ES-I3 (cell line): Measurements from ENCODE around the gene MVK.

Experiments
- H3K36me3 ChIP-seq: 2 replicates; pipeline ENCODE4 v1.6.1; 2013; ENCODE audit warnings: mild to moderate bottlenecking, low read length, control low read depth, moderate library complexity; ENCODE audit not compliant: insufficient read depth
- H3K4me1 ChIP-seq: 2 replicates; pipeline ENCODE4 v1.6.1; 2013; ENCODE audit warnings: mild to moderate bottlenecking, control low read depth, low read length; ENCODE audit not compliant: insufficient read depth
- H3K9ac ChIP-seq: 2 replicates; pipeline ENCODE4 v1.6.1; 2013; ENCODE audit warnings: low read depth, mild to moderate bottlenecking, low read length, moderate library complexity
- H3K9me3 ChIP-seq: 2 replicates; pipeline ENCODE4 v1.6.1; 2013; ENCODE audit warnings: mild to moderate bottlenecking, low read length, moderate library complexity; ENCODE audit not compliant: control insufficient read depth, insufficient read depth

The MVK gene

DNA sequence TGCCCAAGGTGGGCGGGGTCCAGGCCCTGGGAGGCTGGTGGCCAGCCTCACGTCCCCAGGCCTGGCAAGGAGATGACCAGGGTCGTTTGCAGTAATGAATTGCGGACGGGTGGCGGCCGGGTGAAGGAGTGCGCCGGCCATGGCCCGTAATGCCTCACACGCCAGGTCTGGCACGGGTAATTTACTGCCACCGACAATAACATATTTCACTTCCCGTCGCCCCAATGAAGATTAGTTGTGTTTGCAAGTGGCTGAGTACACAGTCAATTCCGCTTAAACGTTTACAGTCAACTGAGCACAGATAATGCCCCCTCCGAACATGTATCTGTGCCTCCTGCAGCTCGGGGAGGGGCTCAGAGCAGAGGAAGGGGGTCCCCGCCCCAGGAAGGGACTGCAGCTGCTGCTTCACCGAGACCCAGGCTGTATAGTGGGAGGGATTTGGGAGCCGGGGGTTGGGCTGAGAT, 48.3 kb downstream of the MVK start:
- Histone ChIP-seq H3K4me1 (peaks cover 8% of the 10 kb centered on the region; the same call in 1 of the 2 replicates), H3K9ac (no peak overlapping the region), H3K36me3 (no peaks in the 10 kb centered on the region), H3K9me3 (no peaks in the 10 kb centered on the region)

GRCh38 chr12:109624467-109624866, 50.9 kb downstream of the MVK start:
- H3K36me3 ChIP-seq, result no peaks in the 10 kb centered on the region
- no peak overlapping the region for H3K9ac ChIP-seq
- no peaks in the 10 kb centered on the region for H3K9me3 ChIP-seq
- peaks cover 8% of the 10 kb centered on the region; the same call in 1 of the 2 replicates for H3K4me1 ChIP-seq

GRCh38 chr12:109625131-109625559, 51.6 kb downstream of the MVK start:
- Histone ChIP-seq H3K9ac (no peak overlapping the region), H3K36me3 (no peaks in the 10 kb centered on the region), H3K4me1 (peaks cover 8% of the 10 kb centered on the region; the same call in 1 of the 2 replicates), H3K9me3 (no peaks in the 10 kb centered on the region)

GRCh38 chr12:109625749-109626377, 52.3 kb downstream of the MVK start:
- peaks cover 8% of the 10 kb centered on the region; the same call in 1 of the 2 replicates for H3K4me1 ChIP-seq
- H3K9me3 ChIP-seq, result no peaks in the 10 kb centered on the region
- no peaks in the 10 kb centered on the region for H3K36me3 ChIP-seq
- H3K9ac ChIP-seq, result no peak overlapping the region

DNA sequence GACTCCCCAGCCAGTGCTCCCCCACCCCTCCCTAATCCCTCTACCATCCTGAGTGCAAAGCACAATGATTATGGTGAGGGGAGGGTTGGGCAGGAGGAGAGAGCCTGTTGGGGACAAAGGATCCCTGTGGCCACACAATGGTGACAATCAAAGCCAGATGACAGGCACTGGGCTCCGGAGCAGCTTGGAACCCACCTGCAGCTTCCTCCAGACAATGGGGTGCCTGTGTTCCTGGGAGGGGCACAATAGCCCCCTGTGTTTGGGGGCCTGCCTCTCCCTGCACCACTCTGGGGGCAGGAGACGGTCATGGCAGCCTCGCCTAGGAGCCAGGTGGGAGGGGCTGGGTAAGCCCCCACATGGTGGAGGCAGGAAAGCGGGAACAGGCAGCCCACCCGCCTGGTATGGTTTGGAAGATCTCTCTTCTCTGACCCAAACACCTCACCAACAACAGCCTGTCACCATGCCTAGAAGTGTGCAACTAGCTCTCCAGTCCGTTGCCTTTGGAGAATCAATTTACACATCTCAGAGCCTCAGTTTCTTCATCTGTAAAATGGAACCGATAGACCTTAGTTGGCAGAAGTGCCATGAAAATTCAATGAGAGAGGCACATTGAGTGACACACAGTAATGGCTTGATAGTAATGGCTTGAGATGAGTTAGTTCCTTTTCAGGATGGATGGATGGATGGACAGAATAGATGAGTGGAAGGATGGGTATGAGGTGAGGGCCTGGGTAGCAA, 53.0 kb downstream of the MVK start:
- no peak overlapping the region for H3K9ac ChIP-seq
- H3K36me3 ChIP-seq, result no peaks in the 10 kb centered on the region

DNA sequence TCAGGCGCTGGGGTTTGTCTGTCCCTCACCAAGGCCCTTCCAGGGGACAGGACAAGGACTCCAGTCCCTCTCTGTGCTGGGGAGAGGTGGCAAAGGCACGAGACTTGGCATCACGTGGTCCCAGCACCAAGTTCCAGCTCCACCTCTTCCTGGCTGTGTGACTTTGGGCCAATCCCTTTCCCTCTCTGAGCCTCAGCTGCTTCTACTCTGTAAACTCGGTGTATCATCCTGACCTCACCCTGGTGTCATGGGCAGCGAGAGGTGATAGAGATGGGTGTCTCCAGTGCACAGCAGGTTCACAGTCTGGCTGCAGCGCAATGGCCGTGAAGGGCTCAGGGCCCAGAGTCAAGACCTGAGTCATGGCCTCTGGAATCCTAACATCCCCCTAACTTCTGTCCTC, 54.0 kb downstream of the MVK start:
- Histone ChIP-seq H3K36me3 (no peaks in the 10 kb centered on the region), H3K9ac (no peak overlapping the region), H3K4me1 (peaks cover 5% of the 10 kb centered on the region; the same call in 1 of the 2 replicates), H3K9me3 (no peaks in the 10 kb centered on the region)

More for the DNA sequence above, 53.0 kb downstream of the MVK start:
- no peaks in the 10 kb centered on the region for H3K9me3 ChIP-seq
- H3K4me1 ChIP-seq, result peaks cover 11% of the 10 kb centered on the region; the same call in 1 of the 2 replicates

DNA sequence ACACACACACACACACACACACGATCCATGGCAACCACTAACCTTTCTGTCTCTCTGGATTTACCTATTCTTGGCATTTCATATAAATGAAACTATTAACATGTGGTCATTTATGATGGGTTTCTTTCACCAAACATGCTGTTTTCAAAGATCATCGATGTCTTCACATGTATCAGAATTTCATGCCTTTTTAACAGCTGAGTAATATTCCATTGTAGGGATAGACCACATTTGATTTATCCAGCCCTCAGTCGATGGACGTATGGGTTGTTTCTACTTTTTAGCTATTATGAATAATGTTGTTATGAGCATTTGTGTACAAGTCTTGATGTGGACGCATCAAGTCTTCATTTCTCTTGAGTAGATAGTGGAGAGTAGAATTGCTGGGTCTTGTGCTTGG, 56.5 kb downstream of the MVK start:
- H3K9ac ChIP-seq, result no peak overlapping the region
- no peaks in the 10 kb centered on the region for H3K9me3 ChIP-seq

GRCh38 chr12:109630815-109631214, 57.2 kb downstream of the MVK start:
- Histone ChIP-seq H3K36me3 (no peaks in the 10 kb centered on the region), H3K4me1 (peaks cover 3% of the 10 kb centered on the region; the same call in 1 of the 2 replicates), H3K9ac (no peak overlapping the region), H3K9me3 (no peaks in the 10 kb centered on the region)

More for the DNA sequence above, 56.5 kb downstream of the MVK start:
- Histone ChIP-seq H3K4me1 (peaks cover 3% of the 10 kb centered on the region; the same call in 1 of the 2 replicates), H3K36me3 (no peaks in the 10 kb centered on the region)

DNA sequence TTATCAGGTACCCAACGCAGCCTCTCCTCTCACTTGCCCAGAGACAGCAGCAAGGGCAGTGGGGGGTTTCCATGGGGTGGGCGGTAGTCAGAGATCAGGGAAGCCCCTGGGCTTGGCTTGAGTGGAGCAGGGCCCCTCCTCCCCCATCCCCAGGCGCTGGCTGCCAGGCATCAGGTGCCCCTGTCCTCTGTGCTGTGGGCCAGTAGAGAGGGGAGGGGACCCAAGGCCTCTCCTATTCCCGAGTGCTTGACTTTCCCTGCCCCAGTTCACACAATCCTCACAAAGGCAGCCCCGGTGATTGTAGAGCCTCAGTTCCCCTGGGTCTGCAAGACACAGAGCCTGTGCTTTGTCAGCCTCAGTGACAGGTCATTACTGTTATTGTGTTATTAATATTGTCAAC, 57.7 kb downstream of the MVK start:
- H3K4me1 ChIP-seq, result peaks cover 3% of the 10 kb centered on the region; the same call in 1 of the 2 replicates
- no peak overlapping the region for H3K9ac ChIP-seq
- H3K36me3 ChIP-seq, result no peaks in the 10 kb centered on the region

GRCh38 chr12:109631751-109632150, 58.2 kb downstream of the MVK start:
- no peaks in the 10 kb centered on the region for H3K36me3 ChIP-seq
- no peak overlapping the region for H3K9ac ChIP-seq
- H3K4me1 ChIP-seq, result peaks cover 3% of the 10 kb centered on the region; the same call in 1 of the 2 replicates
- H3K9me3 ChIP-seq, result no peaks in the 10 kb centered on the region

More for the DNA sequence above, 57.7 kb downstream of the MVK start:
- no peaks in the 10 kb centered on the region for H3K9me3 ChIP-seq

GRCh38 chr12:109632342-109632741, 58.7 kb downstream of the MVK start:
- Histone ChIP-seq H3K9ac (no peak overlapping the region), H3K36me3 (no peaks in the 10 kb centered on the region), H3K4me1 (peaks cover 3% of the 10 kb centered on the region; the same call in 1 of the 2 replicates), H3K9me3 (no peaks in the 10 kb centered on the region)

GRCh38 chr12:109635717-109636116, 62.1 kb downstream of the MVK start:
- peaks cover 3% of the 10 kb centered on the region; the same call in 1 of the 2 replicates for H3K4me1 ChIP-seq
- H3K36me3 ChIP-seq, result no peaks in the 10 kb centered on the region
- no peaks in the 10 kb centered on the region for H3K9me3 ChIP-seq
- no peak overlapping the region for H3K9ac ChIP-seq

DNA sequence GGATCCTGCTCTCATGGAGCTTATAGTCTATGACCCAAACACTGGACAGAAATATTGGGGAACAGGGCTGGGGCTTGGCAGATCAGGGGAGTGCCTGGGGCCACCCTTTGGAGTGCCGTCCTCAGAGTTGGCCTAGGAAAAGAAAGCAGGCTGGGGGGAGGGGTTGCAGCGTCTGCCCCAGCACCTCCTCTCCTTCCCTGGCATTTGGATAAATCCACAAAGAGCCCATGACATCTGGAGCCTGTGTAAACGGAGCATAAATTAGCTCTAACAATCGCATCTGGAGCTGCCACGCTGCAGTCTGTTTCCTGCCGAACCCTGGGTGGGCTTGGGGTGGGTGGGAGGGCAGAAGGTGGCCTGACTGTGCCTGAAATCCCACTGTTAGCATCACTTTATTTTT, 63.8 kb downstream of the MVK start:
- no peak overlapping the region for H3K9ac ChIP-seq
- no peaks in the 10 kb centered on the region for H3K36me3 ChIP-seq
- H3K4me1 ChIP-seq, result no peaks in the 10 kb centered on the region
- no peaks in the 10 kb centered on the region for H3K9me3 ChIP-seq

- Histone ChIP-seq H3K36me3 (no peaks in the 10 kb centered on the region), H3K4me1 (no peaks in the 10 kb centered on the region), H3K9ac (no peak overlapping the region), H3K9me3 (no peaks in the 10 kb centered on the region)
These were observed 64.4 kb downstream of the MVK start for GRCh38 chr12:109637996-109638395.

- no peaks in the 10 kb centered on the region for H3K9me3 ChIP-seq
- H3K4me1 ChIP-seq, result no peaks in the 10 kb centered on the region
- H3K36me3 ChIP-seq, result no peaks in the 10 kb centered on the region
- no peak overlapping the region for H3K9ac ChIP-seq
These were observed 65.1 kb downstream of the MVK start for GRCh38 chr12:109638735-109639134.
